WTC11 (cell line): ENCODE data around the gene MGAM2. TPM values are rescaled to one million over a fixed set of nuclear protein-coding genes. Genes with fewer than 3 reads are reported as not detected.

Experiments
- ATAC-seq: fragments of 200-7000 bp; cut with Tn5 transposase; 2 replicates; pipeline ENCODE4 v1.10.0; 2021; ENCODE audit warnings: mild to moderate bottlenecking, moderate library complexity
- CTCF ChIA-PET: fragments of 300-600 bp; sonication (Branson Sonifier 250); formaldehyde crosslinking; loops from one replicate; lab custom pipeline; 2021; ENCODE audit warnings: antibody characterized with exemption; lab: Charles Lee
- POLR2A ChIA-PET: fragments of 350-600 bp; sonication (Branson Sonifier 250); formaldehyde crosslinking; loops from one replicate; lab custom pipeline; 2021; ENCODE audit warnings: antibody characterized with exemption; lab: Charles Lee
- DNase-seq: peaks from one replicate; pipeline ENCODE4 v3.0.0; 2021; ENCODE audit warnings: low spot score
- H3K27ac Mint-ChIP-seq: 2 replicates; pipeline ENCODE4 v1.8.0; 2021; ENCODE audit warnings: mixed read lengths
- H3K27me3 Mint-ChIP-seq: 2 replicates; pipeline ENCODE4 v1.8.0; 2021; ENCODE audit warnings: low read depth, mild to moderate bottlenecking, moderate library complexity, mixed read lengths
- H3K36me3 Mint-ChIP-seq: 2 replicates; pipeline ENCODE4 v1.8.0; 2021; ENCODE audit warnings: mixed read lengths
- H3K4me1 Mint-ChIP-seq: 2 replicates; pipeline ENCODE4 v1.8.0; 2022; ENCODE audit warnings: mixed read lengths
- H3K4me3 Mint-ChIP-seq: 2 replicates; pipeline ENCODE4 v1.8.0; 2021; ENCODE audit warnings: mild to moderate bottlenecking, moderate library complexity, mixed read lengths
- H3K9me3 Mint-ChIP-seq: 2 replicates; pipeline ENCODE4 v1.8.0; 2021; ENCODE audit warnings: mixed read lengths
- CBFB ChIP-seq: sonication (generic); formaldehyde crosslinking; IDR thresholded peaks from 2 replicates; pipeline ENCODE4 v1.8.1; 2022; ENCODE audit warnings: mild to moderate bottlenecking, low read depth, missing genetic modification reagents
- CDX4 ChIP-seq: fragments of 250-450 bp; sonication (Bioruptor Pico); IDR thresholded peaks from 2 replicates; pipeline ENCODE4 v1.9.0; 2021; ENCODE audit warnings: moderate library complexity, mild to moderate bottlenecking, inconsistent platforms, borderline replicate concordance
- CTCF ChIP-seq: fragments of 200-600 bp; IDR thresholded peaks from 2 replicates; pipeline ENCODE4 v1.8.0; 2022; ENCODE audit warnings: antibody characterized with exemption
- EMX1 ChIP-seq: fragments of 250-450 bp; sonication (Bioruptor Pico); IDR thresholded peaks from 2 replicates; pipeline ENCODE4 v1.8.0; 2021; ENCODE audit warnings: mild to moderate bottlenecking
- ETV6 ChIP-seq: sonication (generic); formaldehyde crosslinking; IDR thresholded peaks from 2 replicates; pipeline ENCODE4 v1.8.1; 2022; ENCODE audit warnings: mild to moderate bottlenecking, missing genetic modification reagents
- FOXJ3 ChIP-seq: sonication (generic); formaldehyde crosslinking; IDR thresholded peaks from 2 replicates; pipeline ENCODE4 v1.9.0; 2021; ENCODE audit warnings: missing genetic modification reagents, mild to moderate bottlenecking, borderline replicate concordance
- FOXK1 ChIP-seq: sonication (generic); formaldehyde crosslinking; IDR thresholded peaks from 2 replicates; pipeline ENCODE4 v1.8.0; 2022; ENCODE audit warnings: mild to moderate bottlenecking, moderate library complexity, missing genetic modification reagents
- GABPB1 ChIP-seq: sonication (generic); formaldehyde crosslinking; IDR thresholded peaks from 2 replicates; pipeline ENCODE4 v1.8.1; 2023; ENCODE audit warnings: mild to moderate bottlenecking, missing genetic modification reagents
- MAX ChIP-seq: sonication (generic); formaldehyde crosslinking; IDR thresholded peaks from 2 replicates; pipeline ENCODE4 v1.8.0; 2022; ENCODE audit warnings: mild to moderate bottlenecking, missing genetic modification reagents
- OVOL2 ChIP-seq: fragments of 250-450 bp; sonication (Bioruptor Pico); IDR thresholded peaks from 2 replicates; pipeline ENCODE4 v1.9.0; 2021; ENCODE audit warnings: mild to moderate bottlenecking, borderline replicate concordance
- STAT6 ChIP-seq: sonication (generic); formaldehyde crosslinking; conservative IDR thresholded peaks from 2 replicates; pipeline ENCODE4 v1.8.1; 2023; ENCODE audit warnings: mild to moderate bottlenecking, low read depth, missing genetic modification reagents, moderate library complexity
- TEAD1 ChIP-seq: sonication (generic); formaldehyde crosslinking; IDR thresholded peaks from 2 replicates; pipeline ENCODE4 v1.8.0; 2022; ENCODE audit warnings: mild to moderate bottlenecking, missing genetic modification reagents
- ZBTB21 ChIP-seq: sonication (generic); formaldehyde crosslinking; IDR thresholded peaks from 2 replicates; pipeline ENCODE4 v1.8.1; 2023; ENCODE audit warnings: mild to moderate bottlenecking, missing genetic modification reagents, borderline replicate concordance
- ZBTB43 ChIP-seq: sonication (generic); formaldehyde crosslinking; IDR thresholded peaks from 2 replicates; pipeline ENCODE4 v1.8.1; 2023; ENCODE audit warnings: mild to moderate bottlenecking, missing genetic modification reagents
- ZNF232 ChIP-seq: sonication (generic); formaldehyde crosslinking; IDR thresholded peaks from 2 replicates; pipeline ENCODE4 v1.8.0; 2022; ENCODE audit warnings: mild to moderate bottlenecking, missing genetic modification reagents
- ZNF416 ChIP-seq: fragments of 250-450 bp; sonication (Bioruptor Pico); IDR thresholded peaks from 2 replicates; pipeline ENCODE4 v1.9.0; 2021; ENCODE audit warnings: mild to moderate bottlenecking, inconsistent platforms
- total RNA-seq: library from RNA; stranded (reverse); gene quantifications from 3 replicates; pipeline ENCODE4 v1.2.3, GENCODE V29; 2021
- TF ChIP-seq, protein P1 (sequence below): sonication (generic); formaldehyde crosslinking; IDR thresholded peaks from 2 replicates; pipeline ENCODE4 v1.8.0; 2023; ENCODE audit warnings: missing genetic modification reagents, mild to moderate bottlenecking, borderline replicate concordance
- TF ChIP-seq, protein P2 (sequence below): sonication (generic); formaldehyde crosslinking; IDR thresholded peaks from 2 replicates; pipeline ENCODE4 v1.8.0; 2023; ENCODE audit warnings: missing genetic modification reagents

The MGAM2 gene
- total RNA-seq, 1 experiment from 2014 or later: not detected

- ATAC-seq: no peak
- no peaks in the 10 kb centered on the region; the same call in 1 of the 2 replicates for H3K27me3 Mint-ChIP-seq
- no peaks in the 10 kb centered on the region for H3K9me3 Mint-ChIP-seq
- no peak overlapping the region for H3K4me3 Mint-ChIP-seq
- DNase-seq: no peak
- POLR2A ChIA-PET: interaction anchor here (0.7 kb wide), 1 partner anchor 127 kb away, joined by 3 read pairs; no protein-coding TSS in a partner anchor
- H3K36me3 Mint-ChIP-seq: no peaks in the 10 kb centered on the region
- no peak overlapping the region for H3K27ac Mint-ChIP-seq
- CTCF ChIA-PET: interaction anchor here (0.9 kb wide), 1 partner anchor 206 kb away, joined by 3 read pairs; no protein-coding TSS in a partner anchor
- TF ChIP-seq, protein P1, sequence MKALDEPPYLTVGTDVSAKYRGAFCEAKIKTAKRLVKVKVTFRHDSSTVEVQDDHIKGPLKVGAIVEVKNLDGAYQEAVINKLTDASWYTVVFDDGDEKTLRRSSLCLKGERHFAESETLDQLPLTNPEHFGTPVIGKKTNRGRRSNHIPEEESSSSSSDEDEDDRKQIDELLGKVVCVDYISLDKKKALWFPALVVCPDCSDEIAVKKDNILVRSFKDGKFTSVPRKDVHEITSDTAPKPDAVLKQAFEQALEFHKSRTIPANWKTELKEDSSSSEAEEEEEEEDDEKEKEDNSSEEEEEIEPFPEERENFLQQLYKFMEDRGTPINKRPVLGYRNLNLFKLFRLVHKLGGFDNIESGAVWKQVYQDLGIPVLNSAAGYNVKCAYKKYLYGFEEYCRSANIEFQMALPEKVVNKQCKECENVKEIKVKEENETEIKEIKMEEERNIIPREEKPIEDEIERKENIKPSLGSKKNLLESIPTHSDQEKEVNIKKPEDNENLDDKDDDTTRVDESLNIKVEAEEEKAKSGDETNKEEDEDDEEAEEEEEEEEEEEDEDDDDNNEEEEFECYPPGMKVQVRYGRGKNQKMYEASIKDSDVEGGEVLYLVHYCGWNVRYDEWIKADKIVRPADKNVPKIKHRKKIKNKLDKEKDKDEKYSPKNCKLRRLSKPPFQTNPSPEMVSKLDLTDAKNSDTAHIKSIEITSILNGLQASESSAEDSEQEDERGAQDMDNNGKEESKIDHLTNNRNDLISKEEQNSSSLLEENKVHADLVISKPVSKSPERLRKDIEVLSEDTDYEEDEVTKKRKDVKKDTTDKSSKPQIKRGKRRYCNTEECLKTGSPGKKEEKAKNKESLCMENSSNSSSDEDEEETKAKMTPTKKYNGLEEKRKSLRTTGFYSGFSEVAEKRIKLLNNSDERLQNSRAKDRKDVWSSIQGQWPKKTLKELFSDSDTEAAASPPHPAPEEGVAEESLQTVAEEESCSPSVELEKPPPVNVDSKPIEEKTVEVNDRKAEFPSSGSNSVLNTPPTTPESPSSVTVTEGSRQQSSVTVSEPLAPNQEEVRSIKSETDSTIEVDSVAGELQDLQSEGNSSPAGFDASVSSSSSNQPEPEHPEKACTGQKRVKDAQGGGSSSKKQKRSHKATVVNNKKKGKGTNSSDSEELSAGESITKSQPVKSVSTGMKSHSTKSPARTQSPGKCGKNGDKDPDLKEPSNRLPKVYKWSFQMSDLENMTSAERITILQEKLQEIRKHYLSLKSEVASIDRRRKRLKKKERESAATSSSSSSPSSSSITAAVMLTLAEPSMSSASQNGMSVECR (CRISPR knock-in tag): no peak
- TF ChIP-seq OVOL2 (no peak), CBFB (CRISPR knock-in tag) (no peak), ZNF416 (CRISPR knock-in tag) (no peak), ZNF232 (CRISPR knock-in tag) (no peak), EMX1 (CRISPR knock-in tag) (no peak), CDX4 (CRISPR knock-in tag) (no peak), ZBTB21 (CRISPR knock-in tag) (no peak), FOXK1 (CRISPR knock-in tag) (no peak), GABPB1 (CRISPR knock-in tag) (no peak), CTCF (no peak), FOXJ3 (CRISPR knock-in tag) (no peak), ZBTB43 (CRISPR knock-in tag) (no peak), STAT6 (CRISPR knock-in tag) (no peak), TEAD1 (CRISPR knock-in tag) (no peak), ETV6 (CRISPR knock-in tag) (no peak), MAX (CRISPR knock-in tag) (no peak)
- TF ChIP-seq, protein P2, sequence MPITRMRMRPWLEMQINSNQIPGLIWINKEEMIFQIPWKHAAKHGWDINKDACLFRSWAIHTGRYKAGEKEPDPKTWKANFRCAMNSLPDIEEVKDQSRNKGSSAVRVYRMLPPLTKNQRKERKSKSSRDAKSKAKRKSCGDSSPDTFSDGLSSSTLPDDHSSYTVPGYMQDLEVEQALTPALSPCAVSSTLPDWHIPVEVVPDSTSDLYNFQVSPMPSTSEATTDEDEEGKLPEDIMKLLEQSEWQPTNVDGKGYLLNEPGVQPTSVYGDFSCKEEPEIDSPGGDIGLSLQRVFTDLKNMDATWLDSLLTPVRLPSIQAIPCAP: no peak
- no peaks in the 10 kb centered on the region for H3K4me1 Mint-ChIP-seq
Observed at GRCh38 chr7:142094861-142095260, 16.7 kb upstream of the MGAM2 start.
